ENCODE measurements around the gene SPATA17. TPM values are rescaled to one million over a fixed set of nuclear protein-coding genes. Genes with fewer than 3 reads are reported as not detected.

The SPATA17 gene
- total and polyA plus RNA-seq, 2 of the 13 experiments (the other 11 are each of a cell fraction or from before 2014, with no cell fraction given): 0.48 to 1.7 TPM

- TF ChIP-seq ZHX2 (IDR thresholded peaks at IDR 0.05; ENCODE audit: low read depth) (no peak), ZHX2 (CRISPR knock-in tag; IDR thresholded peaks at IDR 0.05; ENCODE audit: borderline replicate concordance) (no peak), TRIM22 (IDR thresholded peaks at IDR 0.05) (no peak)
These were observed 37.3 kb downstream of the SPATA17 start (continued) for GRCh38 chr1:217668351-217668940.

GRCh38 chr1:217673387-217673786, 42.2 kb downstream of the SPATA17 start:
- ChIA-PET POLR2A (no interaction called here), CTCF (ENCODE audit: low intra/inter-chr PET ratio, low total read pairs) (no interaction called here)
- FAIRE-seq: no peak

More at GRCh38 chr1:217673387-217673786, 42.2 kb downstream of the SPATA17 start:
- no peaks in the 10 kb centered on the region for H3K27me3 ChIP-seq (ENCODE audit: control insufficient read depth in 1 of 2, insufficient read depth in 2 of 2, low read length in 2 of 2)
- WGBS (ENCODE audit: low lambda C conversion rate): 0% methylated on average over 2 of the region's 2 CpGs
- H3K79me2 ChIP-seq (ENCODE audit: insufficient read depth, low read length): no peaks in the 10 kb centered on the region
- DNase-seq (ENCODE audit: low spot score) (no peak), ATAC-seq (no peak)
- no peaks in the 10 kb centered on the region for H4K20me1 ChIP-seq (ENCODE audit: insufficient read depth, low read length)
- H3K36me3 ChIP-seq (replicated peaks in 1 of 2; ENCODE audit: control insufficient read depth in 1 of 2, insufficient read depth in 2 of 2, low read length in 2 of 2): no peaks in the 10 kb centered on the region
- no peak overlapping the region for H2AFZ ChIP-seq (ENCODE audit: low read length)
- no peaks in the 10 kb centered on the region for H3K9me3 ChIP-seq (ENCODE audit: low read length)
- in situ Hi-C loops (cut with HindIII; ENCODE audit: extremely low pct_ligation_motif_present, low pct_unique_long_range_greater_than_20kb) (no loop called here), intact Hi-C loops (cut with micrococcal nuclease; ENCODE audit: unreplicated experiment) (no loop called here)
- no peak overlapping the region for H3K9ac ChIP-seq (ENCODE audit: insufficient read depth, low read depth, low read length)
- H3K27ac ChIP-seq (ENCODE audit: extremely low read length, insufficient read depth, low read length): no peak overlapping the region
- H3K4me3 ChIP-seq (replicated peaks in 1 of 3; ENCODE audit: insufficient read depth in 1 of 3, low read depth in 2 of 3, low read length in 3 of 3): no peak overlapping the region
- no peaks in the 10 kb centered on the region for H3K4me1 ChIP-seq (ENCODE audit: insufficient read depth, low read length)
- no peak overlapping the region for H3K4me2 ChIP-seq (ENCODE audit: low read depth, low read length)
- no TSS peak for BruUV-seq (replicated peaks)
- no peak for TF ChIP-seq IKZF4 (CRISPR knock-in tag; IDR thresholded peaks at IDR 0.05; ENCODE audit: borderline replicate concordance, low read depth, not compliant biosample characterization)
- TF ChIP-seq SRY (CRISPR knock-in tag; IDR thresholded peaks at IDR 0.05): no peak
- no peak for TF ChIP-seq HNF4G (IDR thresholded peaks at IDR 0.05; ENCODE audit: borderline replicate concordance, low read depth, low read length)
- no peak for TF ChIP-seq HNF4G (CRISPR knock-in tag; IDR thresholded peaks at IDR 0.05; ENCODE audit: borderline replicate concordance, low read depth)
- TF ChIP-seq SMARCC2 (IDR thresholded peaks at IDR 0.05): no peak
- no peak for TF ChIP-seq PPARG (CRISPR knock-in tag; conservative IDR thresholded peaks at IDR 0.05)

Measured in HepG2 (cell line).